Smooth muscle cell of the brain vasculature (primary cell): ENCODE measurements around the gene FBXL22.

ENCODE experiments used
- DNase-seq: peaks from one replicate; pipeline ENCODE4 v3.0.0-alpha.2; 2012; ENCODE audit warnings: low read depth, low spot score

FBXL22 gene

DNA sequence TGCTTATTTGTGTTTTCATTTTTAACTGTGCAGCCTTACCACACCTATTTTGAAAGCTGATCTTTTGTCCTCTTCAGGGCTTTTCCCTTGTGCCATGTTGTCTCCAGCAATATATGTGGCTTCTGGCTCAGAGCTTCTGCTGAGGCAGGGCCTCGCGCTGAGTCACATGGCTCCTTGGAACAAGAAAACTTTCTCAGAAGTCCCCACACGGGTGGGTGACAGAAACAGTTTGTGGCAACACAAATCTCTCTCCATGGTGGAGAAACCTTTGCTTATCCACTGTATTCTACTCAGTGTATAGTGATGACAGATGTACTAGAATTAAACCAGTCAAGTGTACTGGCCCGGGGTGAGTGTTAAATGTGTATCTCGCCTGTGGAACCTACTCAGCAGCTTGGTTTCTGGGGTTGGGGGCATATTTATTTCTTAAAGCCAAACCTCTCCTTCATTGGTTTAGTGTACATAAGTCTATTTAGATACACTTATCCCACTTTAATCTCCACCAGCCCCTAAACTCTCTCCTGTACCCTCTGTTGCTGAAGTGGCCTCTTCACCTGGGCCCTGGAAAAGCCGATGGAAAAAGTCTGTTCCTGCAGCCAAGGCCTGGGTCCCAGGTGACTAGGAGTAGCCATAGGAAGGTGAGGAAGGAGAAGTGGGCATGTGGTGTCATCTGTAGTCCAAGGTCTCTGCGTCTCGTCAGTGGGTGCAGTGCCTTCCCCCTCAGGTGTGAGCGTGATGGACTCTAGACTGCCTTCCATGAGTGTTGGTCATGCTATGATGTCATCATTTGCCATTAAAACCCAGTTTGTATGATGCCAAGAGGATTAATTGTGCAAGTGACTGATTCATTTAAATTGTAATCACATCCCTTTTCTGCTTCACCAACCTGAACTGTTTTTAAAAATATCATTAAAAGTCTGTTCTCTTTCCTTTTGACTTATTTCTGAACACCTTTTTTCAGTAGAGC is 3.2 kb upstream of the FBXL22 start:
- DNase-seq, result no peak

DNA sequence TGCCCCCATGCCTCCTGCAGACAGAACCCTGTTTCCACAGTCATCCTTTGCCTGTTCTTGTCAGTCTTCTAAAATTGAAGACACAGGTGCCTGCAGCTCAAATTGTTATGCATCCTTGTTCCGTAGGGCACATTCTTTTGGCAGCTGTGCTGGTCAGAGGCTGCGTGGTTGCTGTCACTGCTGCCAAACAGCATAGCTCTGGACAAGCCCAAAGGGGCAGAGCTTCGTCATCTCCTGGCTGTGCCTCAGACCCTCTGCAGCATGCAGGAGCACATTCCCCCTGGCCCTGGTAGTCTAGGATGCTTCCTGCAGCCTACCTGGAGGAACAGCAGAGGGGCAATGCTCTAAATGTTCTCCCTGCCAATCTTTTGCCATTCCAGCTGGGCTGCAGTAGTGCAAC is 2.1 kb upstream of the FBXL22 start:
- no peak for DNase-seq

DNA sequence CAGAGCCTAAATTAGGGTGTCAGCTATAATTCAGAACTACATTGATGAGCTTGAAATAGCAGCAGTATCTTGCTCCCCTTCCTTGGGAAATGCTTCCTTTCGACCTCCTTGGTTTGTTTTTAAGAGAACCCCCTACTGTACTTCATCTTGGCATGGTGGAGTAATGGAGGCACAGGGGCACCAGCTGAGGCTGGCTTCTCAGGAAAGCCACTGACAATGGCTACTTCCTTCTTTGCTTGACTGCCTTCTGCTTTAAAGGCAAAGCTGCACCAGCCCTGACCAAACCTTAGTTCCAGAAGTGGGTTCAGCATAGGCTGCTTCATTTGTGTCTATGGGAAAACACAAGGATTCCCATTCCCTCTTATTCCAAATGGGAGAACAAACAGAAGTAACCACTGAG is 1.5 kb upstream of the FBXL22 start:
- no peak for DNase-seq

DNA sequence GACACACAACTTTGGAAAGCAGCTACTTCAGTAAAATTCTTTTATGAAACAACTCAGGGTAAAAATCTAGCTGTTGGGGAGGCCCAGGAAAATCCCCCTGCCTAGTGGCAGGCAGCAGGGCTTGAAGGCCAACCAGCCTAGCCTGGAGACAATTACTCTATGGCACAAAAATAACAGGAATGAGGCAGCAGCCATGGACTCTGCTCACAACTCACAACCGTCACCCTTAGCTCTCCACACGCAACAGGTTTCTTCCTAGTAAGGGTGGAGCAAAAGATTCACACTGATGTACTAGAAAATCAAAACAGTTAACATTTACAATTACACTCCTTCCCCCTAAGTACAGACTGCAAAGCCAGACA is 530 bp upstream of the FBXL22 start:
- DNase-seq, result no peak

- DNase-seq, result no peak
Observed at GRCh38 chr15:63597821-63598220, 634 bp downstream of the FBXL22 start.

- DNase-seq, result no peak
Observed at GRCh38 chr15:63598473-63599400, 1.6 kb downstream of the FBXL22 start.

- no peak for DNase-seq
Observed at GRCh38 chr15:63599401-63600000, 2.3 kb downstream of the FBXL22 start.

DNA sequence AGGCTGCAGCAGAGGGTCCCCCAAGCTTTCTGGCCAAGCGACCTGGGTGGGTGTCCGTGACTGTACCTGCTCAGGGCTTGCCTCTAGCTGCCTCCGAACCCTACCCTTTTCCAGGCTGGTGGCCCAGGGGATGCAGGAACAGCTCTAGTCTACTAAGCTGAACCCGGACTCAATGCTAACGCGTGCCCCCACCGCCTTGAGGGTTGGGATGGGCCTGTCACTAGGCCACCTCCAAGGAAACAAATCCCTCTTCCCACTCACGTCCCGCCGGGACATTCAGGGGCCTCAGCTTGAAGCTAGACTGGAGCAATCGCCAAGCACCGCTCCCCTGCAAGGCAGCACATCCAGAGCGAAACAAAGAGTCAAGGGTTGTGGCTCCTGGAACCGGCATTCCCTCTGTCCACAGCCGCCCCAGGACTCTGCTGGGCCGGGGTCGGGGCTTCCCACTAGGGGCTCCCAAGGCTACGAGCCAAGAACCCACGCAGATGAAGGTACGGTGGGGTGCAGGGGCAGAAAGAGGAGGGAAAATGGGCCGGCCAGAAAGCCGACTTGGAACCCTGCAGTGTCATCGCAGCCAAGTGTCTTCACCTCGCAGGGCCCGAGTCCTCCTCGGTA is 2.9 kb downstream of the FBXL22 start:
- no peak for DNase-seq

DNA sequence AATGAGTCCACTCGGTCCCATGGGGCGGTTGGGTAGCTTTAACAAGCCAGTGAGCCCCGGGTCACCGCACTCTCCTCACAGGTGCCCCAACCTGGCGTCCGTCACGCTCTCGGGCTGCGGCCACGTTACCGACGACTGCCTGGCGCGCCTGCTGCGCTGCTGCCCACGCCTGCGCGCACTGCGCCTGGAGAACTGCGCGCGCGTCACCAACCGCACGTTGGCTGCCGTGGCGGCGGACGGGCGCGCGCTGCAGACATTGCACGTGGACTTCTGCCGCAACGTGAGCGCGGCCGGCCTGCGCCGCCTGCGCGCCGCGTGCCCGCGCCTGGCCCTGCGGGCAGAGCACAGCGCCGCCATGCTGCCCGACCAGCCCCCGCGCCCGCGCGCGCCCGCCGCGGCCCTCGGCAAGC is 3.4 kb downstream of the FBXL22 start:
- DNase-seq, result peak; percentile 79

DNA sequence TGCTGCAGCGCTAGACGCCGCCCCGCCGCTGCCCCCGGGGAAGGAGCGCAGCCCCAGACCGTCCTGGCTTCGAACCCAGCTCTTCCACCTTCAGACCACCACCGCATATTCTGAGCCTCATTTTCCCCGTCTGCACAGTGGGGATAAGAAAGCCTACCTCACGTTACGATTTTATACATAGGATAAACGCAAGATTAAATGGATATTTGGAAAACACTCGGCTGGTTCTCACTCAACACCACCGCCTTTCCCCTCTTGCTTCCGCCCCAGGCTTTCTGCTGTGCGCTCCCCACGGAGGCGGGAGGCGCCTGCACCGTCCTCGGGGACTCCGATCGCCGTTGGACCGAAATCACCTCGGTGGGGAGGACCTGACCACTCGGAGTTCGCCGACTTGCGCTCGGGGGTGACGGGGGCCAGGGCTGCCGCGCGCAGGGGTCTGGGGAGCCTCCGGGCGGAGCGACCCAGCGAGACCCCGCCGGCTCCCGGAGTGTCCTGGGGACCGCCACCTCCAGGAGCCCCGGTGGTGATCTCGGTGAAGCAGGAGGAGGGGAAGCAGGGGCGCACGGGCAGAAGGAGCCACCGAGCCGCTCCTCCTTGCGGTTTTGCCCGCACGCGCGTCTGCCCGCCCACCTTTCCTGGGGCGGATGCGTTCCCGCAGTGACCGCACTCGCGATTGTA is 4.0 kb downstream of the FBXL22 start:
- no peak for DNase-seq

- no peak for DNase-seq
Observed at GRCh38 chr15:63601704-63602185, 4.6 kb downstream of the FBXL22 start.

GRCh38 chr15:63602595-63602994 is 5.4 kb downstream of the FBXL22 start:
- no peak for DNase-seq

- DNase-seq, result no peak
Observed at GRCh38 chr15:63603516-63603915, 6.3 kb downstream of the FBXL22 start.

DNA sequence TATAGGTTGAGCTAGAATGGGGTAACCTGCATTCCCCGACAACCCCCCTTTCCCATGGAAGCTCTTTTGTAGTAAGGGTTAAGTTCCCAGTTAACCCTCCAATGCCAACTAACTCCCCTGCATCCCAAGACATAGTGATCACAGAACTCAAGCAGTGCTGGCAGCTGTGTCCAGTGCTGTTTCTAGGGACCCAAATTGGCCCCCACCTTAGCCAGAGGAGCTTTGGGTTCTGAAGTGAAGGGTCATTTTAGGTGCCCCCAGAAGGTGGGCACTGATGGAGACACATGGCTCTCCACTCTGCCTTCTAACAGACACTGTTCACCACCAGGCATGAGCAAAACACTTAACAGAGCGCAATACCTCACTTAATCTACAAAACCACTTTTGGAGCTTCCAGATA is 7.1 kb downstream of the FBXL22 start:
- no peak for DNase-seq

DNA sequence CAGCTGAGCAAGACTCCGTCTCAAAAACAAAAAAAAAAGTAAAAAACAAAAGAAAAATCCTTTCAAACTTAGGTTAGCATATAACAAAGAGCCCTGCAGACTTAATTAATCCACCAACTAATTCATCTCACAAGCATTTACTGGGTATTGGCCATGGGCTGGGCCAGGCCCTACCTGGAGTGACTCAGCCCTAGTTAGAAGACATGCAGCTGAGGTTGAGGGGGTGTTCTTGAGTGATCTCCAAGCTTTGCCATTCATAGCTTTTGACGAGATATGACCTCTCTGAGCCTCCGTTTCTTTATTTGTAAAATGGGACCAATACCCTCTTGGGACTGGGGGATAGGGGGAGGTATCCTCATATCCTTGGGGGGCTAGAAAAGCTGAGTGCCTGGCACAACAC is 7.8 kb downstream of the FBXL22 start:
- DNase-seq, result no peak

DNA sequence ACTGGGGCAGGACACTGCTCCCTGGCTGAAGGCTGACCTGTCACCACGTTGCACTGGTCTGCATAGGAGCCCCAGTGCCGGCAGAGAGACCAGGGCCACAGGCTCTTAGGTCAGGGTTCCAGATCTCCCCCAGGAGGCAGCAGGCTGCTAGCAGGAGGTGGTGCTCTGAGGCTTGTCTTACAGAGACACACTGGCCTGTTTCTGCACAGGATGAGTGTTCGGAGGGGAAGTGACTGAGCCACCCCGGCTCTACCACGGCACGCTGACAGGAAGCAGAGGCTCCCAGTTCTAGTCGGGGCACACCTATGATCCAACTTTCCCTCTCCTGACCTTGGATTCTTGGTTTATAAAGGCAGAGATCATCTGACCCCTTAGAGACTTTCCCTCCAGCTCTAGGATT is 8.6 kb downstream of the FBXL22 start:
- DNase-seq, result no peak

DNA sequence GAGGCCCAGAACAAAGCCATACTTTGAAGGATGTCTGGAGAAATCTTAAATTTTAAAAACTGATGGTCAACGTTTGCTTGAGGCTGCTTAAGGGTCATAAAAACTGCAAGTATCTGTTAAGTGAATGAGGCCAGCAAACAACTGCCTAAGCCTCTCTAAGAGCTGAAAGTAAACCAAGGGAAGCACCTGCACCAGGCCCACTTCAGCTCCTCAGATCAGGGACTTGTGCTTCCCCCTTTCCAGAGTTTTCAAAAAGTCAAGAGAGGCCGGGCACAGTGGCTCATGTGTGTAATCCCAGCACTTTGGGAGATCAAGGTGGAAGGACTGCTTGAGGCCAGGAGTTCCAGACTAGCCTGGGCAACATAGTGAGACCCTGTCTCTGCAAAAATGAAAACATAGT is 9.1 kb downstream of the FBXL22 start:
- DNase-seq, result no peak

DNA sequence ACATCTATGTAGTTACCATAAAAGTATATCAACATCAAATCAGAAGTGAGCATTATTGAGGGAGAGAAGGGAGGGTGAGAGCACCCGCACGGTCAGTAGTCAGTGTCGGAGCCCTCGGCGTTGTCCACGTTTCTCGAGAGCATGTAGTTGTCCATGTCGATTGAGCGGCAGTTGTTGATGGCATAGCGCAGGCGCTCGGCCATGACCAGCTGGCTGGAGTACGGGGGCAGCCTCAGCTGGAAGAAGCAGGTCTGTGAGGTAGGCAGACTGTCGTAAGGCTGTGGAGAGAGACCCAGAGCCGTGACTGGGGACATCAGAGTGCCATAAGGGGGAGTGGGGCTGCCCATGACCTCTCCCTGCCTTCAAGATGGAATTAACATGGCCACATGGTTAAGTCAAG is 11.8 kb downstream of the FBXL22 start:
- no peak for DNase-seq

DNA sequence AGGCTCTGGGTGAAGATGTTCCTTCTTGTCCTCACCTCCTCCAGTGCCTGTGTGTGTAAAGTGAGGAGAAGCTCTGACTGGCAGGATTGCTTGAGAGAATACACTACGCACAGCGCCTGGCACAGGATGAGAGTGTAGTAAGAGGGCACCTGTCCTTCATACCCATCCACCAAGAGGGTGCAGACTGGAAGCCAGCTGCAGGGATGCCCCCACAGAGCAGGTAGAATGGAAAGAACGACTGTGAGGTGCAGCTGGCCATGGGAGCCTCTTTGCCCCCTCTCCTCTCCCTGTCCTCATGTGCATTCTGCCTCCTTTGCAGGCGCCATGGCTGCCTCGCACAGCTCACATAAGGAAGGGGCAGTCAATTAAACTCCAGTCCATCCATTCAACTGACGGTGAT is 12.3 kb downstream of the FBXL22 start:
- no peak for DNase-seq

DNA sequence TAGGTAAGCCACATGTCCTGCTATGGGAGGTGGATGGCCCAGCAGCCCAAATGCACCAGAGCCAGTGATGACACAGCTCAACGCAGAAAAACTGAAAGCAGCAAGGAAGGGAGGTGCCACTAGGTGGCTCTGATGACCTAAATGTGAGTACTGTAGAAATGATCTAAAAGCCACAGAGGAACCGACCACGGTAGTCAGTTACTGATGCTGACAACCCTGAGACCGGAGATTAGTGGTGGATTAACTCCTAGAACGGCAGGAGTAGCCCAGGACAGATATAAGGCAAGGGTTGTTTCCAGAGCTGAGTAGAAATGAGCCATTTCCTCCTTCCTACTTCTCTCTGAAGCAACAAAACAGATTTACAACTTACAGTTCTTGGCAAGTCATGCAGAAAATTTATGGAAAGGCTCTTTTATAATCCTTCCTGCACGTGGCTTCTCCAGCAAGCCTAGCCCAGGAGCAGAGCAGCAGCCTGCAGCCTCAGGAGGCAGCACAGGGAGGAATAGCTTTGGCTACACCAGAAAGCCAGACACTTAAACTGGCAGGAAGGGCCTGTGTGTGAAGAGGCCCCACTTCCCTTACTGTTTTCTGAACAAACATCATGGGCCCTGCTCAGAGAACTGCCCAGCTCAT is 13.1 kb downstream of the FBXL22 start:
- no peak for DNase-seq

GRCh38 chr15:63611177-63611576 is 14.0 kb downstream of the FBXL22 start:
- no peak for DNase-seq
